ENCODE results near the gene DPH3.

DNA sequence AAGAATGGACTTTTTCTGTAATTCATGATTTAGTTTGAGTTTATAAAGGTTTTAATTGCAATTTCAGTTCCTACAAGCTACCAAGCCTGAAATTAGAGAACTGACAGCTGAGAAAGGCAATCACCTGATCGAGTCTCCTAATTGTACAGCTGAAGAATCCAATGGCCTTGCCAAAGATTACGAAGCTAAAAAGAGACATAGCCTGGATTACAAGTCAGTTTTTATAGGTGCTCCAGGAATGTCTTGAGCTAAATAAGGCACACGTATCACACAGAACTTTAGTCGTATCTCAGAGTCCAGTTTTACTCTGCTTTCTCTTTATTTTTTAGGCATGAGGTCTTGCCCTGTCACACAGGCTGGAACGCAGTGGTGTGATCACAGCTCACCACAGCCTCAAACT lies 6.6 kb downstream of the DPH3 start:
- TF ChIP-seq POLR2A (IDR thresholded peaks at IDR 0.05) (no peak), CTCF (IDR thresholded peaks at IDR 0.05) (no peak)
